NOMO-1 (cell line): ENCODE data around the gene AGAP2.
A peak's percentile ranks its signal among the peaks of the same experiment; 100 is the strongest.
"Not testable (repeated sequence)": the region's sequence is repeated elsewhere in the genome, so short reads cannot be mapped to it uniquely, and the experiment has no call there.

Experiments used
- DNase-seq, 2 experiments: peaks; one replicate each; lab custom pipeline; 2025; ENCODE audit not compliant: unreplicated experiment in 2 of 2; lab: John Stamatoyannopoulos, UW

Gene AGAP2

GRCh38 chr12:57698414-57698813 lies 40.1 kb downstream of the AGAP2 start:
- no peak for DNase-seq

- DNase-seq = no peak
Observed at GRCh38 chr12:57697076-57697475, 41.5 kb downstream of the AGAP2 start.

DNA sequence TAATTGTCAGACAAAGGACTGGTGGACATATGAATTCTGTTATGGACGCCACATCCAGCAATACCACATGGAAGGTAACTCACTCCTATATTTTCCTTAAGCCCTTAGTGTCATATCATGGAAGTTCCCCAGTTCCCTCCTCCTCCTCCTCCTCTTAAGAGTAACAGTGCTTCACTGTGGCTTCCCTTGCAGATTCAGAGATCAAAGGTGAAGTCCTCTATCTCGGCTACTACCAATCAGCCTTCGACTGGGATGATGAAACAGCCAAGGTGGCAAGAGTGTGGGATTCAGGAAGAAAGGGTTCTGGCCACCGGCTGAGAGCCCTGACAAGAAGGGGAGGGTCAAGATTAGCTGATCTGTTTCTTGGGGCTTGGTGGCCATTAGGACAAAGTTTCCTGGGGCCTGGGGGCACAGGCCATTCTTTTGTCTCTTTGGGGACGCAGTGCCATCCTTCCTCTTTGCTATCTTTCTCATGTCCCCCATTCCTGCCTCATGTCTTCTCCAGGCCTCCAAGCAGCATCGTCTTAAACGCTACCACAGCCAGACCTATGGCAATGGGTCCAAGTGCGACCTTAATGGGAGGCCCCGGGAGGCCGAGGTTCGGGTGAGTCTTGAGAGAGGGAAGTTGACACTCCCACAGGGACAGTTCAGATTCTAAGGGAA lies 42.6 kb downstream of the AGAP2 start:
- DNase-seq = no peak

- no peak for DNase-seq
Observed at GRCh38 chr12:57694459-57695019, 44.0 kb downstream of the AGAP2 start.

GRCh38 chr12:57693659-57694458 lies 44.7 kb downstream of the AGAP2 start, which contains the start of gene OS9:
OS9 (plus strand) TSS chr12:57694132; CDS start chr12:57694162, 30 bp downstream.
- peak; percentile 100 for DNase-seq

DNA sequence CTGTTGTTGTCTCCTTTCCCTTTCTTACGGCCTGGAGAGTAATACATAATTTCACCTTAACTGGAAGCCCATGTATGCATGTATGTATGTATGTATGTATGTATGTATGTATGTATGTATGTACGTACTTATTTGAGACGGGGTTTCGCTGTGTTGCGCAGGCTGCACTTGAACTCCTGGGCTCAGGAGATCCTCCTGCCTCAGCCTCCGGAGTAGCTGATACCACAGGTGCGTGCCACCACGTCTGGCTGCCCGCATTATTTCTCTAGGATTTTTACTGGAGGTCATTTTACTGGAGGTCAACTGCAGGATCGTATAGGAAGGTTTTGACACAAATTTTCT lies 45.3 kb downstream of the AGAP2 start:
- DNase-seq = no peak

DNA sequence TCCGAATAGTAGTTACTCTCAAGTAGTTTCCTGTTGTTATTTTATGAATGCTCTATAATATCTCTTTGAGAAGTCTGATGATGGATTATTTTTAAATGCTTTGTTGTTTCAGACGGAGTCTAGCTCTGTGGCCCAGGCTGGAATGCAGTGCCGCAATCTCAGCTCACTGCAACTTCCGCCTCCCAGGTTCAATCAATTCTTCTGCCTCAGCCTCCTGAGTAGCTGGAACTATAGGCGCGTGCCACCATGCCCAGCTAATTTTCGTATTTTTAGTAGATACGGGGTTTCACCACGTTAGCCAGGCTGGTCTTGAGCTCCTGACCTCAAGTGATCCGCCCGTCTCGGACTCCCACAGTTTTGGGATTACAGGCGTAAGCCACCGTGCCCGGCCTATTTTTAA lies 46.0 kb downstream of the AGAP2 start:
- no peak for DNase-seq

DNA sequence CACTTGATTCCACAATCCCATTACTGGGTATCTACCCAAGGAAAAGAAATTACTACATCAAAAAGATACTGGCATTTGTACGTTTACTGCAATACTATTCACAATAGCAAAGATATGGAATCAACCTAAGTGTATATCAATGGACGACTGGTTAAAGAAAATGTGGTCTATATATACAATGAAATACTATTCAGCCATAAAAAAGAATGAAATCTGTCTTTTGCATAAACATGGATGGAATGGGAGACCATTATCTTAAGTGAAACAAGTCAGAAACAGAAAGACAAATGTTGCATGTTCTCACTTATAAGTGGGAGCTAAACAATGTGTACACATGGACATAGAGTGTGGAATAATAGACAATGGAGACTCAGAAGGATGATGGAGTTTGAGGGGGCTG lies 49.6 kb downstream of the AGAP2 start:
- no peak for DNase-seq

DNA sequence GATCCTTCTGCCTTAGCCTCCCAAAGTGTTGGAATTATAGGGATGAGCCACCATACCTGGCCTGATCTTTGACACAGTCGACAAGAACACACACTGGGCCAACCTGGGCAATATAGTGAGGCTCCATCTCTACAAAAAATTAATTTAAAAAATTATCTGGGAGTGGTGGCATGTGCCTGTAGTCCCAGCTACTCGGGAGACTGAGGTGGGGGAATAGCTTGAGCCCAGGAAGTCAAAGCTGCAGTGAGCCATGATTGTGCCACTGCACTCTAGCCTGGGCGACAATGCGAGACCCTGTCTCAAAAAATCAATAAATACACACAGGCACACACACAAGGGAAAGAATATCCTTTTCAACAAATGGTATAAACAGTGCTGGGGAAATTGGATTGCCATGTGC lies 50.7 kb downstream of the AGAP2 start:
- DNase-seq = no peak

DNA sequence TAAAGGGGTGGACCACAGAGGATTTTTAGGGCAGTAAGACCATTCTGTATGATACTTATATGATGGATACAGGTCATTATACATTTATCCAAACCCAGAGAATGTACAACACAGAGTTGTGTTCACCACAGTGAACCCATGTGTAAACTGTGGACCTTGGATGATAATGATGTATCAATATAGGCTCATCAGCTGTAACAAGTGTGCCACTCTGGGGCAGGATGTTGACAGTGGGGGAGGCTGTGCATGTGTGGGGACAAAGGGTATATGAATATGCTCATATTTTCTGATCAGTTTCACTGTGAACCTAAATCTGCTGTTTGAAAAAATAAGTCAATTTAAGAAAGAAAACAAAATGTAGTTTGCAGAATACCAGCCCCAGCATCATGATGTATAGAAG lies 58.8 kb downstream of the AGAP2 start:
- no peak for DNase-seq

DNA sequence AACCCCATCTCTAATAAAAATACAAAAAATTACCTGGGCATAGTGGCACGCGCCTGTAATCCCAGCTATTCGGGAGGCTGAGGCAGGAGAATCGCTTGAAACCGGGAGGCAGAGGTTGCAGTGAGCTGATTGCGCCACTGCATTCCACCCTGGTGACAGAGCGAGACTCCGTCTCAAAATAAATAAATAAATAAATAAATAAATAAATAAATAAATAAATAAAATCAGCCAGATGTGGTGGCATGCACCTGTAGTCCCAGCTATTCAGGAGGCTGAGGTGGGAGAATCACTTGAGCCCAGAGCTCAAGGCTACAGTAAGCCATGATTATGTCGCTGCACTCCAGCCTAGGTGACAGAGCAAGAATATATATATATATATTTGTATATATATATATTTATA lies 60.6 kb downstream of the AGAP2 start:
- DNase-seq = not testable (repeated sequence)

DNA sequence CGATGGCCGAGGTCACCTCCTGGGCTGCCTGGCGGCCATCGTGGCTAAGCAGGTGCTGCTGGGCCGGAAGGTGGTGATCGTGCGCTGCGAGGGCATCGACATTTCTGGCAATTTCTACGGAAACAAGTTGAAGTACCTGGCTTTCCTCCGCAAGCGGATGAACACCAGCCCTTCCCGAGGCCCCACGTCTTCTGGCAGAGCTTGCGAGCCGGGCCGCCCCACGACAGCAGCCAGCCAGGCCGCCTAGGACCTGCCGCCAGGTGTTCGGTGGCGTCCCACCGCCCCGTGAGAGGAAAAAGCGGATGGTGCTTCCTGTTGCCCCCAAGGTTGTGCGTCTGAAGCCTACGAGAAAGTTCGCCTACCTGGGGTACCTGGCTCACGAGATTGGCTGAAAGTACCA lies 63.9 kb downstream of the AGAP2 start:
- DNase-seq = no peak
